Stimulated activated CD8-positive, alpha-beta memory T cell treated with anti-CD3 and anti-CD28 coated beads, Interleukin-2, amount 100 ng/mL, for 48 hours (primary cell): ENCODE measurements around the gene PCID2.
A peak's percentile ranks its signal among the peaks of the same experiment; 100 is the strongest.

ENCODE experiments used
- DNase-seq, 2 donors: peaks; one replicate each; pipeline ENCODE4 v3.0.0-alpha.2; 2020; ENCODE audit warnings: low read depth in 2 of 2

The PCID2 gene

GRCh38 chr13:113187263-113187669 lies 21.2 kb downstream of the PCID2 start:
- peak; percentile 52 to 62 for DNase-seq

- DNase-seq: no peak
Measured at GRCh38 chr13:113186061-113186900, 22.2 kb downstream of the PCID2 start.

DNA sequence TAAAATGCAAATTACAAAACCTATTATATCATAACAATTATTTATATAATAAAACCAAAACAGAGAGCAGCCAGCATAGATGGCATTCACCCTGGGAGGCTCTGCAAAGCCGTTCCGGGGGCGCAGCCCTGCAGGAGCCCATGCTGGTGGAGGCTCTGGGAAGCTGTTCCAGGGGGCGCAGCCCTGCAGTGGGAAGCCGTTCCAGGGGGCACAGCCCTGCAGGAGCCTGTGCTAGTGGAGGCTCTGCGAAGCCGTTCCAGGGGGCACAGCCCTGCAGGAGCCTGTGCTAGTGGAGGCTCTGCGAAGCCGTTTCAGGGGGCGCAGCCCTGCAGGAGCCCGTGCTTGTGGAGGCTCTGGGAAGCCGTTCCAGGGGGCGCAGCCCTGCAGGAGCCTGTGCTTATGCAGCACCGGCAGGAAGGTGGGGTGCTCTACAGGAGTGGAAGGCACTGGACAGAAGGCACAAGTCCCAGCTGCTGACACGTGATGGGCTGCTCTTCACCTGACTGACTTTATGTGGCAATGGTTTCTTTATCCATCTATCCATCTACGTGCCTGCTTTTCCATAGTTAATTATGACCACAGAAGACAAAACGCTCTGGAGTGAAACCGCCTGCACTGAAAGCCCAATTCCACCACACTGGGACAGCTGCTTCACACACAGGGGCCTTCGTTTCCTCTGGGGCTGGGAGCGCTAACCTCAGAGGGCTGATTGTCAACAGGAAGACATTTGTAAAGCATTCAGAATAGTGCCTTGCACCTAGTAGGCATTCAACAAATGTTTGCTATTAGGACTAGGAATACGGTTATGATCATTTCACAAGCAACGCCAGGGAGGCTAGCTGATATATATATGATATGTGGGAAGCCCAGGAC lies 23.7 kb downstream of the PCID2 start:
- DNase-seq: no peak

DNA sequence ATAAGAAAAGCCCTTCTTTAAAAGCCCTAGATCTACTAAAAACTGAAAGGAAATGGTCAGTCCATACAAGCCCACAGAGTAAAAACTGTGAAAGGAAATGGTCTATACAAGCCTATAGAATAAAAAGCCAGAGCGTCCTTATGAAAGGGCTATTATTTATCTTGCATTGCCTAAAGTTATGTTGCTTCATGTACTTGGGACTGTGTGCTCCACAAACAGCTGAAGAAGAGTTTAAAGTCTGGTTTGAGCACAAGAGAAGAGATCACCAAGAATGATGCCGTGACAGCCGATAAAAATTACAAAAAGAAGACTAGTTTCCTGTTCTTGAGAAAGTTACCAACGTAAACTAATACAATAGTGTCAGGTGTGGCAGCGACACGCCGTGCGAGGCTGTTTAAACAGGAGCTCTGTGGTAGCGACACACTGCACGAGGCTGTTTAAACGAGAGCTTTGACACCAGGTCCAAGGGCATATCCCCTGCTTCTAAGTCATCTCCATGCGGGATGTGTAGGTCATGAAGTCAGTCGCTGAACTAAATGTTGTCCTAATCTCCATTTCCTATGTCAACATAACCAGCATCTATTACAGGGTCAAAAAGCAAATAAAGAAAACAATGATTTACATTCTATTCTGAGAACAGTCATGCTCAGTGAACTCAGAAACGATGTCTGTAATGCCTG lies 24.9 kb downstream of the PCID2 start:
- no peak for DNase-seq

DNA sequence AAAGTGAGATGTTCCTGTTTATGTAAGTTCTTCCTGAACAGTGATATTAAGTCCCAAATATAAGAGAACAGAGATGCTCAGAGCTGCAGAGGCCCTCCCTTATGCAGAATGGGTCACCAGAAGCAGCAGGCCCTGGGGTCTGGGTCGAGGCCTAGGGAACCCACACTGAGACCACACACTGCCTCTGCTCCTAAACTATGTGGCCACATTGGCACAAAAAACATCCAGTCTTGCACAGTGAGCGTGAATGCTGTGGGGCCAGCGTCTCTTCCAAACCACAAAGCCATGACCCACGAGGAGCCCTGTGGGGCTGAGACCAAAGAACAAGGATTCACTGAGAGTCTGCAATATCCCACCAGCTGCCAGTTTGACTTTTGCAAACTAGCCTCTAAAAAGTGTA lies 26.4 kb downstream of the PCID2 start:
- DNase-seq: no peak

GRCh38 chr13:113179374-113180230 lies 28.9 kb downstream of the PCID2 start:
- no peak for DNase-seq

GRCh38 chr13:113178896-113179167 lies 29.6 kb downstream of the PCID2 start:
- no peak for DNase-seq

- no peak for DNase-seq
Measured at GRCh38 chr13:113178070-113178895, 30.2 kb downstream of the PCID2 start.

- DNase-seq: no peak
Measured at GRCh38 chr13:113176822-113177221, 31.6 kb downstream of the PCID2 start.

DNA sequence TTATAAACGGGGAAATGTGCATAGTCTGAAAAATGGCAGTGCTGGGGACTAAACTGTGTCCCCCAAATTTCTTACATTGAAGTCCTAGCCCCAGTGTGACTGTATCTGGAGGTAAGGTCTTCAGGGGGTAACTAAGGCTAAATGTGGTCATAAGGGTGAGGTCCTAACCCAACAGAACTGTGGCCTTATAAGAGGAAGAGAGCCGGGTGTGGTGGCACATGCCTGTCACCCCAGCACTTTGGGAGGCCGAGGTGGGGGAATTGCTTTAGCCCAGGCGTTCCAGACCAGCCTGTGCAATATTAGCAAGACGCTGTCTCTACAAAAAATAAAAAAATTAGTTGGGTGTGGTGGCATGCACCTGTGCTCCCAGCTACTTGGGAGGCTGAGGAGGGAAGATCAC lies 32.2 kb downstream of the PCID2 start:
- no peak for DNase-seq

DNA sequence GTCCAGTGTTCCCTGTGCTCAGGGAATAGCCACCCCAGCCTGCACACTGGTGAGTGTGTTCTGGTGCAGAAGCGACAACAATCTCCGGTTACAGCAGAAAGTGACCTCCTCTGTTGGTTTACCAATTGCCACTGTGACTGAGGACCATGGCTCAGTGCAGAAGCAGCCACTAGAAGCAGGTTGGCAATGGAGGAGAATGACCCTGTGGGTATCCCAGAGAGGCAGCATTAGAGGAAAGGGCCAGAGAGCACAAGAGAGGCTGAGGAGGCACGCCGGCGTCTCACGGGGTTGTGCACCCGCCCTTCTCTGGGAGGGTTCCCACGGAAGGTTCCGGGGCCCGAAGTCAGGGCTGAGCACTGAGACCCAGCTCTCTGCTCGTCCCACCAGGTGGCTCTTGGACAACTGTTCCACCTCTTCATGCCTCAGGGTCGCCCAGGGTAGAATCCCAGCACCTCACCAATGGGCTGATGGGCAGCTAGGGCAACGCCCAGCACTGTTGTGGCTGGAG lies 36.0 kb downstream of the PCID2 start:
- no peak for DNase-seq

- no peak for DNase-seq
Measured at GRCh38 chr13:113171250-113172125, 37.0 kb downstream of the PCID2 start.

DNA sequence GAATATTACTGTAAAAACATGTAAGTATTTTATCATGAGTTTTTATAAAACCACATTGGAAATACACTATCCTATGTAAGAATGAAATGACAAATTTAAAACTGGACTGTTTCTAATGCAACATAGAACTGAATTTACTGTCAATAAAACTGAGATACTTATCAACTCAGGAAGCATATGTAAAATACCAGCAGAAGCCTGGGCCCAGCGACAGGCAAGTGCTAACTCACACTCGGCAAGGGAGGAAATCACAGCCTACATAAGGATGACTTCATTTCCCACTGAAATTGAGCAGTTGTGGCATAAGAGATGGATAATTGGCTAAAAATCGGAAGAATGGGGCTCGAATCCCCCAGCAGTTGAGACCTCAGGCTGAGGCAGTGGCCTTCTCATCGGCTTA lies 38.0 kb downstream of the PCID2 start:
- DNase-seq: no peak

DNA sequence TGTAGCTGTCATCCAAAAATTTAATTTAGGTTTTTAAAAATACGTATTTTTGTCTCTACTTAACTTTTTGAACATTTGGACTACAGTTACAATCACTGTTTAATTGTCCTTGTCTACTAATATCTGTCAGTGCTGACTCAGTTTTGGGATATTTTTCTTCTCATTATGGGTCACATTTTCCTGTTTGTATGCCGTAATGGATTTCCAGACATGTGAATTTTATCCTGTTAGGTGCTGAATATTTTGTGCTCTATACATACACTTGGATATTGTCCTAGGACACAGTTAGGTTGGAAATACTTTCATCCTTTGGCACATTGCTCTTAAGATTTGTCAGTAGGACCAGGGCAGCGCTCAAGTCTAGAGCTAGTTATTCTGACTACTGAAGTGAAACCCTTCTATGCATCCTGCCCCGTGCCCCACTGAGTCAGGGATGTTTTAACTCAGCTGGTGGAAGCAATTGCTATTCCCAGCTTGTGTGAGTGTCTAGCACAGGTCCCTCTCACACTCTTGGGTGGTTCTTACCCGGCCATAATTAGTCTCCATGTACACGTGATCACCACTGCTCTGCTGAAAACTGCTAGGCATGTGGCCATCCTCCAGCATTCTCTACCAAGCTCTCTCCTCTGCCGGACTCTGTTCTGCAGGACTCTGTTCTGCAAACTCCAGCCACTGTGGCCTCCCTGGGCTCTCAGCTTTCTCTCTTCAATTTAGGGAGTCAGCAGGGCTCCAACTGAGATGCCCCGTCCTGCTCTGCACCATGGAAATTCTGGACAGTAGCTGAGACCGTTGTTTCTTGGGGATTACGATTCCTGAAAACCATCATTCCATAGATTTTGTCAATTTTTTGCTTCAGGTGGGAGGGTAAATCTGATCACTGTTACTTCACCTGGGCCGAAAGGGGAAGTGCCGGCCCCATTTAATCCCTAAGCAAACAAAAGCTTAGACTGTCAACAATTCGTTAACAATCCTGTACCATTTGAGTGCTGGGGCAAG lies 38.9 kb downstream of the PCID2 start:
- no peak for DNase-seq

- DNase-seq: no peak
Measured at GRCh38 chr13:113168211-113168610, 40.3 kb downstream of the PCID2 start.

GRCh38 chr13:113167575-113167974 lies 40.9 kb downstream of the PCID2 start:
- no peak for DNase-seq

GRCh38 chr13:113167155-113167554 lies 41.3 kb downstream of the PCID2 start:
- no peak for DNase-seq

GRCh38 chr13:113166681-113167080 lies 41.8 kb downstream of the PCID2 start:
- DNase-seq: no peak
